ENCODE results near the gene CBX3.

GRCh38 chr7:26191233-26191973 lies 10.1 kb upstream of the CBX3 start:
- TF ChIP-seq, protein P1, sequence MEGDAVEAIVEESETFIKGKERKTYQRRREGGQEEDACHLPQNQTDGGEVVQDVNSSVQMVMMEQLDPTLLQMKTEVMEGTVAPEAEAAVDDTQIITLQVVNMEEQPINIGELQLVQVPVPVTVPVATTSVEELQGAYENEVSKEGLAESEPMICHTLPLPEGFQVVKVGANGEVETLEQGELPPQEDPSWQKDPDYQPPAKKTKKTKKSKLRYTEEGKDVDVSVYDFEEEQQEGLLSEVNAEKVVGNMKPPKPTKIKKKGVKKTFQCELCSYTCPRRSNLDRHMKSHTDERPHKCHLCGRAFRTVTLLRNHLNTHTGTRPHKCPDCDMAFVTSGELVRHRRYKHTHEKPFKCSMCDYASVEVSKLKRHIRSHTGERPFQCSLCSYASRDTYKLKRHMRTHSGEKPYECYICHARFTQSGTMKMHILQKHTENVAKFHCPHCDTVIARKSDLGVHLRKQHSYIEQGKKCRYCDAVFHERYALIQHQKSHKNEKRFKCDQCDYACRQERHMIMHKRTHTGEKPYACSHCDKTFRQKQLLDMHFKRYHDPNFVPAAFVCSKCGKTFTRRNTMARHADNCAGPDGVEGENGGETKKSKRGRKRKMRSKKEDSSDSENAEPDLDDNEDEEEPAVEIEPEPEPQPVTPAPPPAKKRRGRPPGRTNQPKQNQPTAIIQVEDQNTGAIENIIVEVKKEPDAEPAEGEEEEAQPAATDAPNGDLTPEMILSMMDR (IDR thresholded peaks at IDR 0.05; ENCODE audit: insufficient read depth, low read length, poor library complexity, severe bottlenecking): no peak
- no peak for TF ChIP-seq EZH2phosphoT487 (conservative IDR thresholded peaks at IDR 0.05; ENCODE audit: low read length)

Measured in SU-DHL-6 (cell line).